CD1c-positive myeloid dendritic cell (primary cell): ENCODE measurements around the gene CARM1.

Experiments
- DNase-seq: peaks from one replicate; pipeline ENCODE4 v3.0.0-alpha.2; 2016; ENCODE audit errors: extremely low spot score

Gene CARM1

DNA sequence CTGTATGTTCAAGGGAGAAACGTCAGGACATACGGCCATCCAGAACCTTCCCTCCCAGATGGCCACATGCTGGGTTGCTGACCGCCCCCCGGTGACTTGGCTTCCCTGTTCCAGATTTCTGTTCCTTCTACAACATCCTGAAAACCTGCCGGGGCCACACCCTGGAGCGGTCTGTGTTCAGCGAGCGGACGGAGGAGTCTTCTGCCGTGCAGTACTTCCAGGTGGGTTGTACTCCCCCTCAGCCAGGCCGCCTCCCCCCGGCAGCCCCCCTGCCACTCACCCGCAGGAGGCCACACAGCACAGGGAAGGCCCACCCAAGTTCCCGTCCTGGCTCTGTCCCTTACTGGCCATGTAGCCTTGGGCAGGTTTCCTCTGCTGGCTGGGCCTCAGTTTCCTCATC, 36.6 kb downstream of the CARM1 start:
- DNase-seq: peak; percentile 44

DNA sequence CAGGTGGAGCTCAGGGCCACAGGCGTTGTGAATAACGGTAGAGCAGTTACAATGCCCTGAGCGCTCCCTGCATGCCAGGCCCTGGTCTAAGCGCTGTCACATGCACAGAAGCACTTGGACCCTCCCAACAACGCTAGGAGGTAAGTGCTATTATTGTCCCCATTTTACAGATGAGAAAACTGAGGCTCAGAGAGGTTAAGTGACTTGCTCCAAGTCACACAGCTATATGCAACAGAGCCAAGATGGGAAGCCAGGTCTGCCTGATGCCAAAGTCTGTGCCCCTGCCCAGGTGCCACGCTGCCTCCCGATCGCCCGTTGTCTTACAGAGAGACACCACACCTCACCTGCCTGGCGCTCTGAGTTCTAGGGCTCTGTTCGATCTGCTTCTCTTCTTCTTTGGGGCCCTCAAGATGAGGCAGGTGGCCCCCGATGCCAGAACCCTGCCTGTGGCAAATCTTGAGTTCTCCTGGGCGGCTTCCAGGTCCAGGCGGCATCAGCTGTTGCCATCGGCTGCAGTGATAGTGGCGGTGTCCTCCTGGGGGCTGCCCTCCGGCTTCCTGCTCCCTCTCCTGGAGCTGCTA, 37.1 kb downstream of the CARM1 start:
- DNase-seq: no peak

GRCh38 chr19:10911579-10912363, 40.4 kb downstream of the CARM1 start:
- no peak for DNase-seq

GRCh38 chr19:10912619-10913018, 41.3 kb downstream of the CARM1 start:
- no peak for DNase-seq

- no peak for DNase-seq
Observed at GRCh38 chr19:10913716-10914340, 42.5 kb downstream of the CARM1 start.

DNA sequence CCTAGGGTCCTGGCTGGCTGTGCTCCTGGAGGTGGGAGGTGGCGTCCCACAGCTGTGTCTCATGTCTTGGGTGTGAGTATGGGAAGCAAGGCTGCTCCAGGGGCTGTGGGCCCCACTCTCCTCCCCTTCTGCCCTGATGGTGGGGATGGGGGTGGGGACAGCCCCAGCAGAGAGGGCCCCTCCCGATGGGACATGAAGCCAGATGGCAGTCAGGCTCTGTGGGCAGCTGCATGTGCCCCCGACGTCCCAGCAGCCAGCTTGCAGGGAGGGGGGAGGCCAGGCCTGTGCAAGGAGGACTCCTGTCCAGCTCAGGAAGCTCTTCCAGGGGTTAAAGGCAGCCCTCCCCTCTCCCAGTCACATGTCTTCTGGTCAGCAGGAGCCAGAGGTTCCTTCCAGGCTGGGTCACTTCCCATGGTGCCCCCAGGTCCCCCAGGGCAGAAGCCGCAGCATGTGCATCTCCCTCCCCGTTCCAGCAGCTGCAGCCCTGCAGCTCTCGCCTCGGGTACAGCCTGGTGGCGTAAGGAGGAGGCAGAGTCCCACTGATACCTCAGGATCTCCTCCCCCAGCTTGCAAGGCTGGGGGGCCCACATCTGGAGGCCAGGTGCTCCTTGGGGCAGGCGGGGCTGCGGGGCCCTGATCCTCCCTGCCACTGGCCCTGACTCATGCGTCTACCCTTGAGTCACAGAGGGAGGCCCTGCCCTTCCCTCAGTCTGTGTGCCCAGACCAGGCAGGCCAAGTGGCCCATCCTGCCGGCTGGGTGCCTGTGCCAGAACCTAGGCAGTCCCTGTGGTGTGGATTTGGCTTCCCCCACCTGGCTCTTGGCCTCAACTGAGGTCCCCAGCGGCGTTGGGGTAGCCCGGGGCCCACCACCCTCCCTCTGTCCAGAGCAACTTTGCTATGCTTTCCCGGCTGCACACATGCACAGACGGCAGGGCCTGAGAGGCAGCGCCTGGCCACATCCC, 44.1 kb downstream of the CARM1 start:
- no peak for DNase-seq

GRCh38 chr19:10916602-10917001, 45.2 kb downstream of the CARM1 start:
- DNase-seq: no peak

DNA sequence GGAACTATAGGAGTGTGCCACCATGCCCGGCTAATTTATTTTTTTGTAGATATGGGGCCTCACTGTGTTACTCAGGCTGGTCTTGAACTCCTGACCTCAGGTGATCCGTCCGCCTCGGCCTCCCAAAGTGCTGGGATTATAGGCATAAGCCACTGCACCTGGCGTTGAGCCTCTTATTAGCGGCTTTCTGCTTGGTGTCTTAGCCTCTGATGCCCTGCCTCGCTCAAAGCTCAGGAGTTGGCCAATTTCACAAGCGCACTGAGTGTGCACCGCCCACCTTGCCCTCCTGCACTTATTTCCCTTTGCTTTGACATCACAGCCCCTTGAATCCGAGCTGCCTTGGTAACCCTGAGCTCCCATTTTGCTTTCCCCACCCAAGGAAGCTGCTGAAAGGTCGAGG, 47.0 kb downstream of the CARM1 start:
- DNase-seq: no peak

DNA sequence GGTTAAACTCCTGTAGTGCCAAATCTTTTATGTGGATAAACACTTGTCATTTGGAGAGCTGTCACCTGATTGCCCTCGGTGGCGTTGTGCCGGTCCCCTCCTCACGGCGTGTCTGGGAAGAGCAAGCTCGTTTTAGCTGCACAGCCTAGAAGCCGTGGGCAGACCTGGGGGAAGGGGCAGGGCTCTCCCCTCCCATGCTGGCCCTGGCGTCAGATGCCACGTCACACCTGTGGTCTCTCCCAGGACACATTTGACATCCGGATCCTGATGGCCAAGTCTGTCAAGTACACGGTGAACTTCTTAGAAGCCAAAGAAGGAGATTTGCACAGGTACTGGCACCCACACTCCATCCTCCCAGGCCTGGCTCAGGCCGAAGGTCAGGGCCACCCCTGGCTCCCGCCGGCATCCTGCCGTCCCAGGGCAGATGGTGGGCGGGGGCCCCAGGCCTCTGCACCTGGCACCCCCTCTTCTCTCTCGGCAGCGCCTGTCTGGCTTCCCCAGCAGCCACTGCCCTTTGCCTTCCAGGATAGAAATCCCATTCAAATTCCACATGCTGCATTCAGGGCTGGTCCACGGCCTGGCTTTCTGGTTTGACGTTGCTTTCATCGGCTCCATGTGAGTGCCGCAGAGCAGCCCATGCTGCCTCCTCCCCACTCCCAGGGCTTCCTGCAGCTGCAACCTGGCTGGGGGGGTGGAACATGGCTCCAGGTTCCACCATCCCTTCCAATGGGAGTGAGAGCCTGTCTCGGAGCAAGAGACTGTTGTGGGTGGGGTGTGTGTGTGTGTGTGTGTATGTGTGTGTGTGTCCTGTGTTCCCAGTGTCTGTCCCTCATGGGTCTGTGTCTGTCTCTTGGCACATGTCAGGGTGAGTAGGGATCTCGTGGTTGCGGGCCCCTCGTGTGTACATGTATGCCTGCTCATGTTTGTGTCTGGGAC, 48.3 kb downstream of the CARM1 start:
- DNase-seq: no peak

DNA sequence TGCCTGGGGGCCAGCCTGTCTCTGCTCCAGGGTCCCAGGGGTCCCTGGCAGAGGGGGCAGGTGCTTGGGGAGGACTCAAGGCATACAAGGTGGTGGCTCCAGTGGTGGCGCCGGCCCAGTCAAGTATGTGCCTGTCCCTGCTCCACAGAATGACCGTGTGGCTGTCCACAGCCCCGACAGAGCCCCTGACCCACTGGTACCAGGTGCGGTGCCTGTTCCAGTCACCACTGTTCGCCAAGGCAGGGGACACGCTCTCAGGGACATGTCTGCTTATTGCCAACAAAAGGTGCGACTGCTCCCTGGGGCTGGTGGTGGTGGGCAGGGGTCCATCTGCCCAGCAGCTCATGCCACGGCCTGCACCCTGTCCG, 48.9 kb downstream of the CARM1 start:
- DNase-seq: no peak

GRCh38 chr19:10920781-10921180, 49.4 kb downstream of the CARM1 start:
- DNase-seq: no peak

GRCh38 chr19:10921199-10921909, 50.0 kb downstream of the CARM1 start:
- no peak for DNase-seq

DNA sequence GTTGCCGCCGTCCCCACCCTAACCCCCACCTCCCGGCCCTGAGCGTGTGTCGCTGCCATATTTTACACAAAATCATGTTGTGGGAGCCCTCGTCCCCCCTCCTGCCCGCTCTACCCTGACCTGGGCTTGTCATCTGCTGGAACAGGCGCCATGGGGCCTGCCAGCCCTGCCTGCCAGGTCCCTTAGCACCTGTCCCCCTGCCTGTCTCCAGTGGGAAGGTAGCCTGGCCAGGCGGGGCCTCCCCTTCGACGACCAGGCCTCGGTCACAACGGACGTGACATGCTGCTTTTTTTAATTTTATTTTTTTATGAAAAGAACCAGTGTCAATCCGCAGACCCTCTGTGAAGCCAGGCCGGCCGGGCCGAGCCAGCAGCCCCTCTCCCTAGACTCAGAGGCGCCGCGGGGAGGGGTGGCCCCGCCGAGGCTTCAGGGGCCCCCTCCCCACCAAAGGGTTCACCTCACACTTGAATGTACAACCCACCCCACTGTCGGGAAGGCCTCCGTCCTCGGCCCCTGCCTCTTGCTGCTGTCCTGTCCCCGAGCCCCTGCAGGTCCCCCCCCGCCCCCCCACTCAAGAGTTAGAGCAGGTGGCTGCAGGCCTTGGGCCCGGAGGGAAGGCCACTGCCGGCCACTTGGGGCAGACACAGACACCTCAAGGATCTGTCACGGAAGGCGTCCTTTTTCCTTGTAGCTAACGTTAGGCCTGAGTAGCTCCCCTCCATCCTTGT, 50.7 kb downstream of the CARM1 start:
- no peak for DNase-seq

DNA sequence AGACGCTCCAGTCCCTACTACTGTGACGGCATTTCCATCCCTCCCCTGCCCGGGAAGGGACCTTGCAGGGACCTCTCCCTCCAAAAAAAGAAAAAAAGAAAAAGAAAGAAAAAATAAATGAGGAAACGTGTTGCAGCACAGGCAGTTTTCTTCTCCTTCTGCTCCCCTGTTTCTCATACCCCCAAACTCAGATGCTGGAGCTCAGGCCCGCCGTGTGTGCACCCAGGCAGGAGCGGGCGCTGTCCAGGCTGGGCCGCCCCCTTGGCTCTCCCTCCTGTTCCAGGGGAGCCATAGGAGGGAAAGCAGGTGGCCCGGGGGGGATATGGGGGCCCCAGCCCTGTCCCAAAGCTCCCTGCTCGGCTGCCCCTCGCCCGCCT, 51.3 kb downstream of the CARM1 start:
- DNase-seq: no peak

DNA sequence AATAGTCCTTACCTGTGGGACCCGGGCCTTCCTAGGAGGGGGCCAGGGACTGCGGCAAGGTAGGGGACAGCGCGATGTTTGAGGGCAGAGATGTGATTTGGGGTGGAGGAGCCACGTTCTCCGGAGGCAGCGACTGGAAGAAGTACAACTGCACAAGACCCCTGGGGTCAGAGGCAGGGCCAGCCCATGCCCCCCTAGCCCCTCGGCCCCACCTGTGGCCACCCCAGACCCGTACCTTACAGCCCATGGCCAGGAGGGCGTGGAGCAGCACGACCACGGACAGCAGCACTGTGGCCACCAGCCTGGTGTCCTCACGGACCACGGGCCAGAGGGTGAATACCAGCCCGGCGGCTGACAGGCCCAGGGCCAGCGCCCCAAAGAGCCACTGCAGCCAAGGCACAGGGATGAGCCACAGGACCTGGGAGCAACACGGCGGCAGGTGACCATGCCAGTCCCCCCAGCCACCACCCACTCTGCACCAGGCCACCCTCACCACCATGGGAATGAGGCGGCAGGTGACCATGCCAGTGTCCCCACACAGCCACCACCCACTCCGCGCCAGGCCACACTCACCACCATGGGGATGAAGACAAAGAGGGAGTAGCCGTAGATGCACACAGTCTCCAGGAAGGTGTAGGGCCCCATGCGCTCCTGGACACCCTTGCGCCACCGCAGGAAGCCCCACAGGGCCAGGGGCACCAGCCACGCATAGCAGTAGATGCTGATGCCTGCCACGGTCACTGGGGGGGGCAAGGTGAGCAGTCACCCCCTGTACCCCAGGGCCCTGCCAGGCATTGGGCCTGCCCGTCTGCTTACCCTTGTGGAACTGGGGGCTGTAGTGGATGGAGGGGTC, 52.1 kb downstream of the CARM1 start:
- DNase-seq: no peak

DNA sequence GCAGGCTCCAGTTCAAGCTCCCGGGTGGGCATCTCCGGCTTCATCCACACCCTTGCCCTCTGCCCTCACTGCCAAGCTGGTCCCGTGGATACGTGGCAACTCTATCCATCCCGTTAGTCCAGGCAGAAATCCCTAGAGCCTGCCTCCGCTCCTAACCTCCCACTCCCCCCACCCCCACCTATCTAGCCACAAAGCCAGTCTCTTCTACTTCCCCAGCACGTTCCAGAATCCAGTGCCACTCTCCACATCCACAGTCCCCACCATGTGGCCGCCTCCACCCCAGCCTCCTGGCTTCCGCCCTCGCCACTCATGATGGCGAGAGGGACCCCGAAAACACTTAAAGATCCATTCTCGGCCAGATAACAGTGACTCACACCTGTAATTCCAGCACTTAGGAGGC, 53.2 kb downstream of the CARM1 start:
- DNase-seq: no peak

DNA sequence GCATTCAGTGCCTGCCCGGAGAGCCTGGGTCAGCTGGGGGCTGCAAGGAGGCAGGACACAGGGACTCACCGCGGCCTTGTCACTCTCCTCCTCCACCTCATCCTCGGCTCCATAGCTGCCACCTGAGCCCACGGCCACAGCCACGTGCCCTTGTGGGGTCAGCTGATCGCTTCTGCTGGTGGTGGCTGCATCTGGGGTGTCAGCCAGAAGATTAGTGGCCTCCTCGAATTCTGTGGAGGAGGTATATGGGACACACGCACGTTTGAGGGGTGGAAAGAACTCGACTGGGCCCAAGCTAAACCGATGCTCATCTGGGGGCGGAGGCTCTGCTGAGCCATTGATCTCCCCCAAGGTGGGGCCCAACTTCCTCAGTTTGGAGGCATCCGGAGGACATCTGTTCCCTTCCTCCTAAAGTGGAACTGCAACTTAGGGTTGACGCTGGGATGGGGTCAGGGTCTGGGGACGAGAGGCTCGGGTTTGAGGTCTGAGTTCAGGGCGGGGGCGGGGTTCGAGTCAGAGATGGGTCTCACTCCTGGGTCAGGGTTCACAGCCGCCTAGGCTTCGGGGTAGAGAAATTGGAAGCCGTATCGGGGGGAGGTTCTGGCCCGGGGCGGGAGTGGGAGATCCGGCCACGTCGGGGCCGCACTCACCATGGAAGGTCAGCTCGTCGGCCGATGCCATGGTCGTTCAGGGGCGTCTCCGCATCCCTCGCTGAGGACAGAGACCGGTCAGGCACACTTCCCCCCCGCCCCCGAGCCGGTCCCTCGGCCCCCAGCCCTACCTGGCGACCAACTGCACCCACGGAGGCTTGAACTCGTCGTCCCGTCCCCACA, 56.6 kb downstream of the CARM1 start:
- DNase-seq: peak; percentile 68
